Renal cortical epithelial cell (primary cell): ENCODE results near the gene DPM2. TPM values are rescaled to one million over a fixed set of nuclear protein-coding genes. Genes with fewer than 3 reads are reported as not detected.

ENCODE experiments used
- DNase-seq: peaks from one replicate; pipeline ENCODE4 v3.0.0-alpha.2; 2011; ENCODE audit warnings: low read depth
- total RNA-seq: library from RNA; depleted of rRNA; stranded (reverse); fragments of >200 nt; gene quantifications from 2 replicates; pipeline ENCODE4 v1.2.3, GENCODE V29; 2014

The DPM2 gene
- total RNA-seq, 1 donor from 2014 or later = 7.1 TPM

GRCh38 chr9:127955294-127956015 is 17.8 kb upstream of the DPM2 start:
- DNase-seq = peak; percentile 79

- no peak for DNase-seq
Measured at GRCh38 chr9:127954831-127955293, 17.2 kb upstream of the DPM2 start.

GRCh38 chr9:127953768-127954505 is 16.3 kb upstream of the DPM2 start:
- DNase-seq = no peak

- no peak for DNase-seq
Measured at GRCh38 chr9:127953154-127953553, 15.5 kb upstream of the DPM2 start.

- DNase-seq = no peak
Measured at GRCh38 chr9:127950513-127951289, 13.0 kb upstream of the DPM2 start.

- DNase-seq = no peak
Measured at GRCh38 chr9:127949827-127950512, 12.3 kb upstream of the DPM2 start.

GRCh38 chr9:127947841-127948710 is 10.4 kb upstream of the DPM2 start:
- DNase-seq = no peak

- DNase-seq = no peak
Measured at GRCh38 chr9:127946728-127947127, 9.1 kb upstream of the DPM2 start.

- no peak for DNase-seq
Measured at GRCh38 chr9:127945942-127946341, 8.3 kb upstream of the DPM2 start.

- no peak for DNase-seq
Measured at GRCh38 chr9:127945338-127945737, 7.7 kb upstream of the DPM2 start.

- DNase-seq = no peak
Measured at GRCh38 chr9:127944586-127945218, 7.0 kb upstream of the DPM2 start.

GRCh38 chr9:127943731-127944144 is 6.1 kb upstream of the DPM2 start:
- DNase-seq = peak; percentile 41

- no peak for DNase-seq
Measured at GRCh38 chr9:127943011-127943662, 5.5 kb upstream of the DPM2 start.

- DNase-seq = peak; percentile 38
Measured at GRCh38 chr9:127942216-127943010, 4.8 kb upstream of the DPM2 start.

- no peak for DNase-seq
Measured at GRCh38 chr9:127941961-127942215, 4.2 kb upstream of the DPM2 start.

- no peak for DNase-seq
Measured at GRCh38 chr9:127941062-127941960, 3.7 kb upstream of the DPM2 start.

- no peak for DNase-seq
Measured at GRCh38 chr9:127940593-127940992, 2.9 kb upstream of the DPM2 start.

- no peak for DNase-seq
Measured at GRCh38 chr9:127938298-127938690, 640 bp upstream of the DPM2 start.
